ENCODE measurements around the gene TXNRD2.

DNA sequence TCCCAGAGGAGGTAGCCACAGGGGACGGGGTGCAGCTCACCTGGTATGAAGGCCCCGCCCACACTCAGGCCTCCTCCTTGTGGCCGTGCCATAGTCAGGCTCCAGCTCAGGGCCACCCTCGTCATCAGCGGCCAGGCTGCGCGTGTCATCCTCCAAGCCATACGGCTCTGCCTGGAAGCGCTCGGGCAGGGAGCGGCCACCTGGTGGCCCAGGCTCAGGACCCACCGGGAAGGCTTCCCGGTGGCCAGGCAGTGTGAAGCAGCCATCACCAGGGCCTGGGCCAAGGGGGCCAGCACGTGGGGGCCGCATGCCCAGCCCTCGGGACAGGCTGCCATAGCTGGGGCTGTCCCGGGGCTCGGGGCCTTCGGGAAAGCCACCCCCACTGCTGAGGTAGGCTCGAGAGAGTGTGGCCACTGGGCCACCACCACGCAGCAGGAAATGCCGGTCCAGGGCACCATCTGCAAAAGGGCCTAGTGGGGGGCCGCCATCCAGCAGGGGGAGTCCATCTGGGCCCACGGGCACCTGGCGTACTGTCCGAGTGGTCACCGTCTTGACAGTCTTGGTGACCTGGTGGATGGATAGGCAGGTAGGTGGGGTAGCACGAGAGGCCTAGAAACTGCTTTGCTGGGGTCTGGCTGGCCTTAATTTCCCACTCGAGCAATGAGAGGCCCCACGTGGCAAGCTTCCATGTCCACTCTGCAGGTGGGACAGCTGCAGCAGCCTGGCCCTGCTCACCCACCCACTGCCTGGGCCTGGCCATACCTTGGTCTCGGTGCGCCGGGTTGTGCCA lies 39.7 kb upstream of the TXNRD2 start:
- TF ChIP-seq YY1 (IDR thresholded peaks at IDR 0.05; ENCODE audit: insufficient read depth, insufficient read length) = no peak
- TF ChIP-seq ZNF274 (IDR thresholded peaks at IDR 0.05; ENCODE audit: low read depth, low read length) = no peak

Measured in NT2/D1 (cell line).